PFSK-1 (cell line): ENCODE data around the gene FBXO47.

ENCODE experiments used
- FOXP2 ChIP-seq: optimal IDR thresholded peaks from 2 replicates; pipeline ENCODE3; 2011; ENCODE audit warnings: borderline replicate concordance, control low read depth, inconsistent platforms; ENCODE audit not compliant: insufficient read depth; ENCODE audit errors: extremely low read length, extremely low read depth
- POLR2AphosphoS5 ChIP-seq: IDR thresholded peaks from 2 replicates; pipeline ENCODE4 v1.6.1; 2012; ENCODE audit warnings: low read depth, mild to moderate bottlenecking, control low read depth, low read length, moderate library complexity
- SIN3A ChIP-seq: IDR thresholded peaks from 2 replicates; pipeline ENCODE4 v1.6.1; 2012; ENCODE audit warnings: mild to moderate bottlenecking, low read length, moderate library complexity, borderline replicate concordance; ENCODE audit not compliant: insufficient read depth
- TAF1 ChIP-seq: IDR thresholded peaks from 2 replicates; pipeline ENCODE4 v1.6.1; 2012; ENCODE audit warnings: low read length, control low read depth, borderline replicate concordance; ENCODE audit not compliant: insufficient read depth
- TF ChIP-seq, protein P1 (sequence below), 2 experiments: IDR thresholded peaks; 2 replicates each; pipeline versions ENCODE4 v1.6.1 to v1.8.0; 2011 to 2012; ENCODE audit warnings: low read depth in 2 of 2, low read length in 2 of 2, control low read depth in 1 of 2, inconsistent platforms in 1 of 2, mild to moderate bottlenecking in 1 of 2, moderate library complexity in 1 of 2; ENCODE audit not compliant: insufficient read depth in 1 of 2

GRCh38 chr17:38960402-38960801 is 6.8 kb downstream of the FBXO47 start:
- TF ChIP-seq FOXP2 (no peak), TAF1 (no peak), SIN3A (no peak), POLR2AphosphoS5 (no peak)
- TF ChIP-seq, protein P1, sequence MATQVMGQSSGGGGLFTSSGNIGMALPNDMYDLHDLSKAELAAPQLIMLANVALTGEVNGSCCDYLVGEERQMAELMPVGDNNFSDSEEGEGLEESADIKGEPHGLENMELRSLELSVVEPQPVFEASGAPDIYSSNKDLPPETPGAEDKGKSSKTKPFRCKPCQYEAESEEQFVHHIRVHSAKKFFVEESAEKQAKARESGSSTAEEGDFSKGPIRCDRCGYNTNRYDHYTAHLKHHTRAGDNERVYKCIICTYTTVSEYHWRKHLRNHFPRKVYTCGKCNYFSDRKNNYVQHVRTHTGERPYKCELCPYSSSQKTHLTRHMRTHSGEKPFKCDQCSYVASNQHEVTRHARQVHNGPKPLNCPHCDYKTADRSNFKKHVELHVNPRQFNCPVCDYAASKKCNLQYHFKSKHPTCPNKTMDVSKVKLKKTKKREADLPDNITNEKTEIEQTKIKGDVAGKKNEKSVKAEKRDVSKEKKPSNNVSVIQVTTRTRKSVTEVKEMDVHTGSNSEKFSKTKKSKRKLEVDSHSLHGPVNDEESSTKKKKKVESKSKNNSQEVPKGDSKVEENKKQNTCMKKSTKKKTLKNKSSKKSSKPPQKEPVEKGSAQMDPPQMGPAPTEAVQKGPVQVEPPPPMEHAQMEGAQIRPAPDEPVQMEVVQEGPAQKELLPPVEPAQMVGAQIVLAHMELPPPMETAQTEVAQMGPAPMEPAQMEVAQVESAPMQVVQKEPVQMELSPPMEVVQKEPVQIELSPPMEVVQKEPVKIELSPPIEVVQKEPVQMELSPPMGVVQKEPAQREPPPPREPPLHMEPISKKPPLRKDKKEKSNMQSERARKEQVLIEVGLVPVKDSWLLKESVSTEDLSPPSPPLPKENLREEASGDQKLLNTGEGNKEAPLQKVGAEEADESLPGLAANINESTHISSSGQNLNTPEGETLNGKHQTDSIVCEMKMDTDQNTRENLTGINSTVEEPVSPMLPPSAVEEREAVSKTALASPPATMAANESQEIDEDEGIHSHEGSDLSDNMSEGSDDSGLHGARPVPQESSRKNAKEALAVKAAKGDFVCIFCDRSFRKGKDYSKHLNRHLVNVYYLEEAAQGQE (IDR thresholded peaks at IDR 0.05; ENCODE audit: insufficient read depth in 1 of 2, low read depth in 2 of 2, low read length in 2 of 2): no peak
